Parathyroid adenoma (tissue), 2 donors: ENCODE measurements around the gene CTU1.

Experiments used
- H2AFZ ChIP-seq: fragments of 300-600 bp; sonication (generic); one replicate; pipeline ENCODE4 v1.7.0; 2017; ENCODE audit warnings: antibody characterized with exemption, mild to moderate bottlenecking
- H3K27ac ChIP-seq: fragments of 300-600 bp; sonication (generic); one replicate; pipeline ENCODE4 v1.7.0; 2017
- H3K27me3 ChIP-seq: fragments of 300-600 bp; sonication (generic); one replicate; pipeline ENCODE4 v1.7.0; 2017; ENCODE audit warnings: low read length; ENCODE audit not compliant: control insufficient read depth, insufficient read depth
- H3K36me3 ChIP-seq: fragments of 300-600 bp; sonication (generic); one replicate; pipeline ENCODE4 v1.7.0; 2017; ENCODE audit warnings: low read length; ENCODE audit not compliant: control insufficient read depth, insufficient read depth
- H3K4me1 ChIP-seq: fragments of 300-600 bp; sonication (generic); one replicate; pipeline ENCODE4 v1.7.0; 2017; ENCODE audit warnings: control low read depth
- H3K4me2 ChIP-seq: fragments of 300-600 bp; sonication (generic); one replicate; pipeline ENCODE4 v1.7.0; 2017; ENCODE audit warnings: low read length
- H3K4me3 ChIP-seq: fragments of 300-600 bp; sonication (generic); one replicate; pipeline ENCODE4 v1.7.0; 2017; ENCODE audit warnings: low read depth, low read length
- H3K79me2 ChIP-seq: fragments of 300-600 bp; sonication (generic); one replicate; pipeline ENCODE4 v1.7.0; 2017; ENCODE audit warnings: control low read depth
- H3K9ac ChIP-seq: fragments of 300-600 bp; sonication (generic); one replicate; pipeline ENCODE4 v1.7.0; 2017; ENCODE audit warnings: mild to moderate bottlenecking
- H3K9me3 ChIP-seq: fragments of 300-600 bp; sonication (generic); one replicate; pipeline ENCODE4 v1.7.0; 2017; ENCODE audit warnings: low read length; ENCODE audit not compliant: control insufficient read depth
- TF ChIP-seq, protein P1 (sequence below): fragments of 300-600 bp; sonication (generic); IDR thresholded peaks from one replicate; pipeline ENCODE4 v1.7.0; 2017; ENCODE audit warnings: antibody characterized with exemption, mild to moderate bottlenecking
- donor health status: primary hyperparathyroidism.

Gene CTU1

GRCh38 chr19:51101171-51101865 lies 6.9 kb downstream of the CTU1 start:
- Histone ChIP-seq H3K4me2 (no peak overlapping the region), H3K79me2 (peaks cover 21% of the 10 kb centered on the region), H3K27ac (no peak overlapping the region), H3K4me1 (peaks cover 7% of the 10 kb centered on the region), H3K9me3 (no peaks in the 10 kb centered on the region), H3K4me3 (no peak overlapping the region), H3K27me3 (no peaks in the 10 kb centered on the region), H3K36me3 (no peaks in the 10 kb centered on the region), H3K9ac (no peak overlapping the region), H2AFZ (no peak overlapping the region)
- TF ChIP-seq, protein P1, sequence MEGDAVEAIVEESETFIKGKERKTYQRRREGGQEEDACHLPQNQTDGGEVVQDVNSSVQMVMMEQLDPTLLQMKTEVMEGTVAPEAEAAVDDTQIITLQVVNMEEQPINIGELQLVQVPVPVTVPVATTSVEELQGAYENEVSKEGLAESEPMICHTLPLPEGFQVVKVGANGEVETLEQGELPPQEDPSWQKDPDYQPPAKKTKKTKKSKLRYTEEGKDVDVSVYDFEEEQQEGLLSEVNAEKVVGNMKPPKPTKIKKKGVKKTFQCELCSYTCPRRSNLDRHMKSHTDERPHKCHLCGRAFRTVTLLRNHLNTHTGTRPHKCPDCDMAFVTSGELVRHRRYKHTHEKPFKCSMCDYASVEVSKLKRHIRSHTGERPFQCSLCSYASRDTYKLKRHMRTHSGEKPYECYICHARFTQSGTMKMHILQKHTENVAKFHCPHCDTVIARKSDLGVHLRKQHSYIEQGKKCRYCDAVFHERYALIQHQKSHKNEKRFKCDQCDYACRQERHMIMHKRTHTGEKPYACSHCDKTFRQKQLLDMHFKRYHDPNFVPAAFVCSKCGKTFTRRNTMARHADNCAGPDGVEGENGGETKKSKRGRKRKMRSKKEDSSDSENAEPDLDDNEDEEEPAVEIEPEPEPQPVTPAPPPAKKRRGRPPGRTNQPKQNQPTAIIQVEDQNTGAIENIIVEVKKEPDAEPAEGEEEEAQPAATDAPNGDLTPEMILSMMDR, result no peak

DNA sequence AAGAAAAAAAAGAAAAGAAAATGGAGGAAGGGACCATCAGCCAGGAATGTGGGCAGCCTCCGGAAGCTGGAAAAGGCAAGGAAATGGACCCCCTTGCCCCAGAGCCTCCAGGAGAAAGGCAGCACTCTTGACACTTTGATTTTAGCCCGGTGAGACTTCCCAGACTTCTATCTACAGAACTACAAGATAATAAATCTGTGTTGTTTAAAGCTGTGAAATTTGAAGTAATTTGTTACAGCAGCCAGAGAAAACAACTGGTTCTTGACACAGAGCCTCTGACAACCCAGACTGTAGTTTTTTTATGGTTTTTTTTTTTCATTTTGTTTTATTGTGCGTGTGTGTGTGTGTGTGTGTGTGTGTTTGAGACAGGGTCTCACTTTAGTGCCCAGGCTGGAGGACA lies 7.6 kb downstream of the CTU1 start:
- Histone ChIP-seq H2AFZ (no peak overlapping the region), H3K79me2 (peaks cover 16% of the 10 kb centered on the region), H3K4me2 (no peak overlapping the region), H3K27me3 (no peaks in the 10 kb centered on the region), H3K9me3 (no peaks in the 10 kb centered on the region), H3K4me3 (no peak overlapping the region), H3K9ac (no peak overlapping the region), H3K27ac (no peak overlapping the region), H3K4me1 (peaks cover 7% of the 10 kb centered on the region), H3K36me3 (no peaks in the 10 kb centered on the region)
- TF ChIP-seq, protein P1, result no peak

- TF ChIP-seq, protein P1, result no peak
- no peak overlapping the region for H3K27ac ChIP-seq
- no peaks in the 10 kb centered on the region for H3K36me3 ChIP-seq
- H3K4me1 ChIP-seq, result peaks cover 7% of the 10 kb centered on the region
- H3K27me3 ChIP-seq, result no peaks in the 10 kb centered on the region
- H3K4me3 ChIP-seq, result no peak overlapping the region
- H2AFZ ChIP-seq, result no peak overlapping the region
- peaks cover 5% of the 10 kb centered on the region for H3K79me2 ChIP-seq
- no peaks in the 10 kb centered on the region for H3K9me3 ChIP-seq
- no peak overlapping the region for H3K9ac ChIP-seq
- H3K4me2 ChIP-seq, result no peak overlapping the region
Measured at GRCh38 chr19:51099047-51099382, 9.2 kb downstream of the CTU1 start.

- Histone ChIP-seq H3K4me3 (no peak overlapping the region), H3K79me2 (peaks cover under 1% of the 10 kb centered on the region), H3K36me3 (no peaks in the 10 kb centered on the region), H3K27ac (no peak overlapping the region), H3K27me3 (no peaks in the 10 kb centered on the region), H2AFZ (no peak overlapping the region), H3K9me3 (no peaks in the 10 kb centered on the region), H3K9ac (no peak overlapping the region), H3K4me2 (no peak overlapping the region), H3K4me1 (peaks cover 7% of the 10 kb centered on the region)
- TF ChIP-seq, protein P1, result no peak
Measured at GRCh38 chr19:51098365-51099046, 9.7 kb downstream of the CTU1 start.

DNA sequence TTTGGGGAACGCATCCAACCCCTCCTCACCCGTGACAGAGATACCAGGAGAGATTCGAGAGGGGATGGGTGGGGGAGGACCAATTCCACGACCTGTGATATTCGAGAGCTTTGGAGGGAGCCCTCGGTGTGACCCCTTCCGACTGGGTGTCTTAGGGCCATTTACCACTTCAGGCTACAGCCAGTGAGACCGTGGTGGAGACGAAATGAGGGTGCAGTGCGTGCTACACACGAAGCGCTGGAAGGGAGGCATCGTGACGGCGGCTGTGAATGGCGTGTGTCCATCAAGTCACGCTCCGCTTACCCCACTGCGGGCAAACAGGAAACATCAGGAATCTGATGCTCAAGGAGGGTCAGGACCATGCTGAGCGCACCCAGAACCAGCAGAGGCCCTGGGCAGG lies 10.4 kb downstream of the CTU1 start:
- Histone ChIP-seq H2AFZ (no peak overlapping the region), H3K36me3 (no peaks in the 10 kb centered on the region), H3K27me3 (no peaks in the 10 kb centered on the region), H3K9me3 (no peaks in the 10 kb centered on the region), H3K27ac (no peak overlapping the region), H3K4me3 (no peak overlapping the region), H3K79me2 (no peaks in the 10 kb centered on the region), H3K9ac (no peak overlapping the region), H3K4me1 (peaks cover 7% of the 10 kb centered on the region), H3K4me2 (no peak overlapping the region)
- TF ChIP-seq, protein P1, result no peak
